K562 (cell line): ENCODE results near the gene MTG2.

ENCODE experiments used
- JUNB ChIP-seq: fragments of 450-650 bp; formaldehyde crosslinking; conservative IDR thresholded peaks from 2 replicates; pipeline ENCODE4 v1.4.0; 2020; ENCODE audit warnings: mild to moderate bottlenecking
- PHB ChIP-seq: fragments of 250-450 bp; sonication (Bioruptor Pico); IDR thresholded peaks from 2 replicates; pipeline ENCODE4 v1.5.0; 2021
- PTTG1 ChIP-seq: fragments of 450-650 bp; IDR thresholded peaks from 2 replicates; pipeline ENCODE4 v1.6.1; 2016; ENCODE audit warnings: low read depth, mild to moderate bottlenecking, missing genetic modification characterization, missing compliant biosample characterization
- SMARCA4 ChIP-seq: fragments of 450-650 bp; IDR thresholded peaks from 2 replicates; pipeline ENCODE4 v1.6.1; 2016
- SREBF1 ChIP-seq: fragments of 150-350 bp; IDR thresholded peaks from 2 replicates; pipeline ENCODE4 v1.6.1; 2014; ENCODE audit warnings: antibody characterized with exemption, low read depth, low read length, borderline replicate concordance
- YY1 ChIP-seq, 3 experiments: IDR thresholded peaks; 2 replicates each; pipeline ENCODE4 v1.6.1; 2011; ENCODE audit warnings: low read length in 2 of 3, mild to moderate bottlenecking in 2 of 3, moderate library complexity in 2 of 3, borderline replicate concordance in 1 of 3, control low read depth in 1 of 3, low read depth in 1 of 3; ENCODE audit not compliant: insufficient read depth in 3 of 3, insufficient replicate concordance in 2 of 3, control insufficient read depth in 1 of 3, insufficient read length in 1 of 3; ENCODE audit errors: extremely low read depth in 1 of 3
- TF ChIP-seq, protein P1 (sequence below), 3 experiments: IDR thresholded peaks in 2 of 3; conservative IDR thresholded peaks in 1 of 3; 2 replicates each; pipeline ENCODE4 v1.5.1; 2011 to 2012; ENCODE audit warnings: low read length in 3 of 3, mild to moderate bottlenecking in 3 of 3, control low read depth in 2 of 3, improper control_type of control experiment in 1 of 3, inconsistent platforms in 1 of 3, low read depth in 1 of 3, mixed read lengths in 1 of 3, moderate library complexity in 1 of 3; ENCODE audit not compliant: insufficient read depth in 2 of 3

DNA sequence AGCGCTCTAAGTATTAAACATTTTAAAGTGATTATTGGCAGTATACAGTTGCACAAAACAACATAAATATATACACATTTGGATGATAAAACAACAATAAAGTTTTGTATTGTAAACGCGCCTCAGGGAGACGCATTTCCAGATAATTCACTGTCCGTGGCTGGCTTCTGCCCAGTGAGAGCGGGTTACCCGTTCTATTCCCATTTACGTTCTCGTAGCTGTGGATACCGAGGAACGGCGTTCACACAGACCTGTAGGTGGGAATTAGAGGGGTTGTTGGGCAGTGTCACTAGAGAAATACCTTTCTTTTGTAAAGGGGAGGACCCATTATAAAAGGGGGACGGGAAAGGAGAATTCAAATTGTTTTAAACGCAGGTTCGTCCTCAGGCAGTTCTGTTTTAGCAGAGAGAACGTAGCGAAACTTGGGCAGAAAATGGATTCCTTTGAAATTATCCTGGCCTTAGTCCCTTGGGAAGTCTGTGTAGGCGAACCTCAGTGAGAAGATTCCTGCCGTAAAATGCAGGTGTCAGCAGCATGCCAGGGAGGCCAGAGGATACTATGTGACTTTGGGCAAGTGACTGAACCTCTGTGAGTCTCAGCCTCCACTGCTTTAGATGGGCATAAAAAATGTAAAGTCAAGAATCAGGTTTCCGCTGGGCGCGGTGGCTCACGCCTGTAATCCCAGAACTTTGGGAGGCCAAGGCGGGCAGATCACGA lies 756 bp downstream of the MTG2 start:
- TF ChIP-seq, protein P1, sequence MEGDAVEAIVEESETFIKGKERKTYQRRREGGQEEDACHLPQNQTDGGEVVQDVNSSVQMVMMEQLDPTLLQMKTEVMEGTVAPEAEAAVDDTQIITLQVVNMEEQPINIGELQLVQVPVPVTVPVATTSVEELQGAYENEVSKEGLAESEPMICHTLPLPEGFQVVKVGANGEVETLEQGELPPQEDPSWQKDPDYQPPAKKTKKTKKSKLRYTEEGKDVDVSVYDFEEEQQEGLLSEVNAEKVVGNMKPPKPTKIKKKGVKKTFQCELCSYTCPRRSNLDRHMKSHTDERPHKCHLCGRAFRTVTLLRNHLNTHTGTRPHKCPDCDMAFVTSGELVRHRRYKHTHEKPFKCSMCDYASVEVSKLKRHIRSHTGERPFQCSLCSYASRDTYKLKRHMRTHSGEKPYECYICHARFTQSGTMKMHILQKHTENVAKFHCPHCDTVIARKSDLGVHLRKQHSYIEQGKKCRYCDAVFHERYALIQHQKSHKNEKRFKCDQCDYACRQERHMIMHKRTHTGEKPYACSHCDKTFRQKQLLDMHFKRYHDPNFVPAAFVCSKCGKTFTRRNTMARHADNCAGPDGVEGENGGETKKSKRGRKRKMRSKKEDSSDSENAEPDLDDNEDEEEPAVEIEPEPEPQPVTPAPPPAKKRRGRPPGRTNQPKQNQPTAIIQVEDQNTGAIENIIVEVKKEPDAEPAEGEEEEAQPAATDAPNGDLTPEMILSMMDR (IDR thresholded peaks at IDR 0.05 in 2 of 3, conservative IDR thresholded peaks at IDR 0.05 in 1 of 3; ENCODE audit: insufficient read depth in 2 of 3, low read depth in 1 of 3, low read length in 3 of 3), result no peak
- no peak for TF ChIP-seq SMARCA4
- no peak for TF ChIP-seq PHB (CRISPR knock-in tag)
- no peak for TF ChIP-seq SREBF1
- TF ChIP-seq JUNB (CRISPR knock-in tag), result no peak
- no peak for TF ChIP-seq YY1 (IDR thresholded peaks at IDR 0.05; ENCODE audit: borderline replicate concordance in 1 of 3, control insufficient read depth in 1 of 3, extremely low read depth in 1 of 3, insufficient read depth in 3 of 3, insufficient read length in 1 of 3, insufficient replicate concordance in 2 of 3, low read depth in 1 of 3, low read length in 2 of 3)
- TF ChIP-seq PTTG1 (tag), result no peak
